HepG2 (cell line): ENCODE results near the gene TOR1B.

Experiments used
- CBFB ChIP-seq: sonication (generic); formaldehyde crosslinking; IDR thresholded peaks from 2 replicates; pipeline ENCODE4 v1.4.0; 2020; ENCODE audit warnings: missing genetic modification reagents
- EP300 ChIP-seq, 3 experiments: sonication (generic) in 1 of 3; formaldehyde crosslinking in 1 of 3; IDR thresholded peaks; 2 replicates each; pipeline versions ENCODE4 v1.5.1 to v1.6.1; 2011 to 2020; ENCODE audit warnings: low read depth in 2 of 3, low read length in 2 of 3, borderline replicate concordance in 1 of 3, improper control_type of control experiment in 1 of 3, mild to moderate bottlenecking in 1 of 3, missing genetic modification reagents in 1 of 3, moderate library complexity in 1 of 3
- EZH2 ChIP-seq: conservative IDR thresholded peaks from 2 replicates; pipeline ENCODE4 v1.6.1; 2012; ENCODE audit warnings: mild to moderate bottlenecking, low read depth, low read length, moderate library complexity
- FOXJ3 ChIP-seq: sonication (generic); formaldehyde crosslinking; IDR thresholded peaks from 2 replicates; pipeline ENCODE4 v1.4.0; 2020; ENCODE audit warnings: missing genetic modification reagents, mild to moderate bottlenecking, borderline replicate concordance
- MXI1 ChIP-seq: IDR thresholded peaks from 3 replicates; pipeline ENCODE4 v1.6.1; 2012; ENCODE audit warnings: low read depth, low read length, inconsistent platforms, borderline replicate concordance
- SRF ChIP-seq: IDR thresholded peaks from 2 replicates; pipeline ENCODE4 v1.6.1; 2011; ENCODE audit warnings: mild to moderate bottlenecking, low read depth, low read length, moderate library complexity
- ZFX ChIP-seq: sonication (generic); formaldehyde crosslinking; IDR thresholded peaks from 2 replicates; pipeline ENCODE4 v1.4.0; 2020; ENCODE audit warnings: mild to moderate bottlenecking, low read depth, missing genetic modification reagents, moderate library complexity
- ZMAT5 ChIP-seq: sonication (generic); formaldehyde crosslinking; IDR thresholded peaks from 2 replicates; pipeline ENCODE4 v1.5.0; 2020; ENCODE audit warnings: mild to moderate bottlenecking, low read depth, missing genetic modification reagents, borderline replicate concordance
- ZNF274 ChIP-seq: sonication (generic); formaldehyde crosslinking; IDR thresholded peaks from 2 replicates; pipeline ENCODE4 v1.5.1; 2020; ENCODE audit warnings: mild to moderate bottlenecking, missing genetic modification reagents
- ZNF546 ChIP-seq: sonication (generic); formaldehyde crosslinking; conservative IDR thresholded peaks from 2 replicates; pipeline ENCODE4 v1.8.1; 2023; ENCODE audit warnings: mild to moderate bottlenecking, missing genetic modification reagents
- TF ChIP-seq, protein P1 (sequence below): sonication (generic); formaldehyde crosslinking; IDR thresholded peaks from 2 replicates; pipeline ENCODE4 v1.5.0; 2020; ENCODE audit warnings: mild to moderate bottlenecking, missing genetic modification reagents, moderate library complexity
- TF ChIP-seq, protein P2 (sequence below): sonication (generic); formaldehyde crosslinking; conservative IDR thresholded peaks from 2 replicates; pipeline ENCODE4 v1.8.0; 2022; ENCODE audit warnings: missing genetic modification reagents
- TF ChIP-seq, protein P3 (sequence below): sonication (generic); formaldehyde crosslinking; IDR thresholded peaks from 2 replicates; pipeline ENCODE4 v1.5.0; 2020; ENCODE audit warnings: missing genetic modification reagents, mild to moderate bottlenecking, borderline replicate concordance

GRCh38 chr9:129801504-129801903, 1.5 kb upstream of the TOR1B start:
- TF ChIP-seq EZH2 (no peak), ZNF274 (CRISPR knock-in tag) (no peak), ZFX (no peak), SRF (no peak), EP300 (IDR thresholded peaks at IDR 0.05; ENCODE audit: low read depth in 2 of 2, low read length in 2 of 2) (no peak), EP300 (CRISPR knock-in tag; IDR thresholded peaks at IDR 0.05; ENCODE audit: borderline replicate concordance) (no peak), ZMAT5 (CRISPR knock-in tag) (no peak), CBFB (CRISPR knock-in tag) (no peak), MXI1 (no peak), ZNF546 (CRISPR knock-in tag) (no peak), FOXJ3 (no peak)
- TF ChIP-seq, protein P1, sequence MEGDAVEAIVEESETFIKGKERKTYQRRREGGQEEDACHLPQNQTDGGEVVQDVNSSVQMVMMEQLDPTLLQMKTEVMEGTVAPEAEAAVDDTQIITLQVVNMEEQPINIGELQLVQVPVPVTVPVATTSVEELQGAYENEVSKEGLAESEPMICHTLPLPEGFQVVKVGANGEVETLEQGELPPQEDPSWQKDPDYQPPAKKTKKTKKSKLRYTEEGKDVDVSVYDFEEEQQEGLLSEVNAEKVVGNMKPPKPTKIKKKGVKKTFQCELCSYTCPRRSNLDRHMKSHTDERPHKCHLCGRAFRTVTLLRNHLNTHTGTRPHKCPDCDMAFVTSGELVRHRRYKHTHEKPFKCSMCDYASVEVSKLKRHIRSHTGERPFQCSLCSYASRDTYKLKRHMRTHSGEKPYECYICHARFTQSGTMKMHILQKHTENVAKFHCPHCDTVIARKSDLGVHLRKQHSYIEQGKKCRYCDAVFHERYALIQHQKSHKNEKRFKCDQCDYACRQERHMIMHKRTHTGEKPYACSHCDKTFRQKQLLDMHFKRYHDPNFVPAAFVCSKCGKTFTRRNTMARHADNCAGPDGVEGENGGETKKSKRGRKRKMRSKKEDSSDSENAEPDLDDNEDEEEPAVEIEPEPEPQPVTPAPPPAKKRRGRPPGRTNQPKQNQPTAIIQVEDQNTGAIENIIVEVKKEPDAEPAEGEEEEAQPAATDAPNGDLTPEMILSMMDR (CRISPR knock-in tag), result peak; percentile 37
- TF ChIP-seq, protein P2, sequence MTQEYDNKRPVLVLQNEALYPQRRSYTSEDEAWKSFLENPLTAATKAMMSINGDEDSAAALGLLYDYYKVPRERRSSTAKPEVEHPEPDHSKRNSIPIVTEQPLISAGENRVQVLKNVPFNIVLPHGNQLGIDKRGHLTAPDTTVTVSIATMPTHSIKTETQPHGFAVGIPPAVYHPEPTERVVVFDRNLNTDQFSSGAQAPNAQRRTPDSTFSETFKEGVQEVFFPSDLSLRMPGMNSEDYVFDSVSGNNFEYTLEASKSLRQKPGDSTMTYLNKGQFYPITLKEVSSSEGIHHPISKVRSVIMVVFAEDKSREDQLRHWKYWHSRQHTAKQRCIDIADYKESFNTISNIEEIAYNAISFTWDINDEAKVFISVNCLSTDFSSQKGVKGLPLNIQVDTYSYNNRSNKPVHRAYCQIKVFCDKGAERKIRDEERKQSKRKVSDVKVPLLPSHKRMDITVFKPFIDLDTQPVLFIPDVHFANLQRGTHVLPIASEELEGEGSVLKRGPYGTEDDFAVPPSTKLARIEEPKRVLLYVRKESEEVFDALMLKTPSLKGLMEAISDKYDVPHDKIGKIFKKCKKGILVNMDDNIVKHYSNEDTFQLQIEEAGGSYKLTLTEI (CRISPR knock-in tag), result no peak
- TF ChIP-seq, protein P3, sequence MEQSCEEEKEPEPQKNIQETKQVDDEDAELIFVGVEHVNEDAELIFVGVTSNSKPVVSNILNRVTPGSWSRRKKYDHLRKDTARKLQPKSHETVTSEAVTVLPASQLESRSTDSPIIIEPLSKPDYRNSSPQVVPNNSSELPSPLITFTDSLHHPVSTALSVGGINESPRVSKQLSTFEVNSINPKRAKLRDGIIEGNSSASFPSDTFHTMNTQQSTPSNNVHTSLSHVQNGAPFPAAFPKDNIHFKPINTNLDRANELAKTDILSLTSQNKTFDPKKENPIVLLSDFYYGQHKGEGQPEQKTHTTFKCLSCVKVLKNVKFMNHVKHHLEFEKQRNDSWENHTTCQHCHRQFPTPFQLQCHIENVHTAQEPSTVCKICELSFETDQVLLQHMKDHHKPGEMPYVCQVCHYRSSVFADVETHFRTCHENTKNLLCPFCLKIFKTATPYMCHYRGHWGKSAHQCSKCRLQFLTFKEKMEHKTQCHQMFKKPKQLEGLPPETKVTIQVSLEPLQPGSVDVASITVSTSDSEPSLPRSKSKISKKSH (CRISPR knock-in tag), result no peak
